DOHH2 (cell line): Measurements from ENCODE around the gene DENND1A.

Experiments used
- H3F3A ChIP-seq: fragments of 200-600 bp; sonication (generic), shearing (Covaris generic); 2 replicates; pipeline ENCODE4 v1.6.0; 2016; ENCODE audit warnings: antibody characterized with exemption, mild to moderate bottlenecking; ENCODE audit not compliant: control insufficient read depth, insufficient read depth
- H3K27ac ChIP-seq: fragments of 200-600 bp; sonication (generic); 2 replicates; pipeline ENCODE4 v1.5.1; 2014; ENCODE audit warnings: low read depth, mild to moderate bottlenecking, low read length, moderate library complexity
- H3K27me3 ChIP-seq: fragments of 200-600 bp; sonication (generic); 2 replicates; pipeline ENCODE4 v1.6.1; 2014; ENCODE audit warnings: mild to moderate bottlenecking, low read length, mixed read lengths; ENCODE audit not compliant: control insufficient read depth
- H3K36me3 ChIP-seq: fragments of 200-600 bp; sonication (generic); 2 replicates; pipeline ENCODE4 v1.6.1; 2014; ENCODE audit warnings: mild to moderate bottlenecking, low read length, moderate library complexity, mixed read lengths; ENCODE audit not compliant: control insufficient read depth
- H3K4me1 ChIP-seq: fragments of 200-600 bp; sonication (generic); 2 replicates; pipeline ENCODE4 v1.6.1; 2014; ENCODE audit warnings: mild to moderate bottlenecking, low read length, mixed read lengths; ENCODE audit not compliant: control insufficient read depth
- H3K4me2 ChIP-seq: fragments of 200-600 bp; sonication (generic); 2 replicates; pipeline ENCODE4 v1.6.0; 2014; ENCODE audit warnings: mild to moderate bottlenecking, low read length, moderate library complexity
- H3K4me3 ChIP-seq: fragments of 200-600 bp; sonication (generic); 2 replicates; pipeline ENCODE4 v1.5.1; 2014; ENCODE audit warnings: mild to moderate bottlenecking, low read length, mixed read lengths
- H3K79me2 ChIP-seq: fragments of 200-600 bp; sonication (generic); 2 replicates; pipeline ENCODE4 v1.6.1; 2014; ENCODE audit warnings: mild to moderate bottlenecking, low read length, mixed read lengths; ENCODE audit not compliant: control insufficient read depth
- H3K9me2 ChIP-seq: fragments of 200-600 bp; sonication (generic); replicated peaks from 2 replicates; pipeline ENCODE4 v1.6.1; 2014; ENCODE audit warnings: mild to moderate bottlenecking, low read length, mixed read lengths; ENCODE audit not compliant: control insufficient read depth
- H3K9me3 ChIP-seq: fragments of 200-600 bp; sonication (generic); 2 replicates; pipeline ENCODE4 v1.6.1; 2014; ENCODE audit warnings: antibody characterized with exemption, low read length, mixed read lengths; ENCODE audit not compliant: control insufficient read depth, insufficient read depth
- H4K20me1 ChIP-seq: fragments of 200-600 bp; sonication (generic); 2 replicates; pipeline ENCODE4 v1.6.0; 2014; ENCODE audit warnings: low read depth, mild to moderate bottlenecking, antibody characterized with exemption, low read length, moderate library complexity; ENCODE audit not compliant: control insufficient read depth, insufficient read depth
- CTCF ChIP-seq: fragments of 200-600 bp; sonication (generic); IDR thresholded peaks from one replicate; pipeline ENCODE4 v1.5.1; 2014; ENCODE audit warnings: antibody characterized with exemption, mild to moderate bottlenecking, low read depth, low read length; ENCODE audit not compliant: poor library complexity, severe bottlenecking
- EZH2phosphoT487 ChIP-seq: fragments of 200-600 bp; sonication (generic); IDR thresholded peaks from 2 replicates; pipeline ENCODE4 v1.6.1; 2017; ENCODE audit warnings: borderline replicate concordance, mild to moderate bottlenecking, antibody characterized with exemption, low read length, moderate library complexity, mixed read lengths

The DENND1A gene

GRCh38 chr9:123482295-123482968 is 447.5 kb downstream of the DENND1A start:
- H4K20me1 ChIP-seq: no peaks in the 10 kb centered on the region
- no peak overlapping the region for H3K27ac ChIP-seq
- no peaks in the 10 kb centered on the region for H3K79me2 ChIP-seq
- no peaks in the 10 kb centered on the region for H3K36me3 ChIP-seq
- H3K4me3 ChIP-seq: no peak overlapping the region
- no peak for TF ChIP-seq EZH2phosphoT487
- no peak for TF ChIP-seq CTCF
- no peak overlapping the region for H3K4me2 ChIP-seq
- H3K9me3 ChIP-seq: no peaks in the 10 kb centered on the region
- H3K27me3 ChIP-seq: no peaks in the 10 kb centered on the region
- H3K9me2 ChIP-seq: no peaks in the 10 kb centered on the region
- peaks cover 2% of the 10 kb centered on the region for H3F3A ChIP-seq
- no peaks in the 10 kb centered on the region for H3K4me1 ChIP-seq

- Histone ChIP-seq H3K9me2 (no peaks in the 10 kb centered on the region), H3K9me3 (no peaks in the 10 kb centered on the region), H3K27ac (no peak overlapping the region), H3K79me2 (no peaks in the 10 kb centered on the region), H3K27me3 (no peaks in the 10 kb centered on the region), H3F3A (peaks cover 2% of the 10 kb centered on the region), H4K20me1 (no peaks in the 10 kb centered on the region), H3K4me2 (no peak overlapping the region), H3K4me1 (peaks cover 7% of the 10 kb centered on the region), H3K36me3 (no peaks in the 10 kb centered on the region), H3K4me3 (no peak overlapping the region)
- no peak for TF ChIP-seq CTCF
- no peak for TF ChIP-seq EZH2phosphoT487
Observed at GRCh38 chr9:123481209-123481865, 448.6 kb downstream of the DENND1A start.

GRCh38 chr9:123480791-123481190 is 449.1 kb downstream of the DENND1A start:
- TF ChIP-seq EZH2phosphoT487: no peak
- no peak for TF ChIP-seq CTCF
- Histone ChIP-seq H3F3A (peaks cover 2% of the 10 kb centered on the region), H3K27ac (no peak overlapping the region), H3K36me3 (no peaks in the 10 kb centered on the region), H3K9me2 (no peaks in the 10 kb centered on the region), H3K79me2 (no peaks in the 10 kb centered on the region), H3K4me1 (peaks cover 12% of the 10 kb centered on the region), H4K20me1 (no peaks in the 10 kb centered on the region), H3K4me3 (no peak overlapping the region), H3K27me3 (no peaks in the 10 kb centered on the region), H3K4me2 (no peak overlapping the region), H3K9me3 (no peaks in the 10 kb centered on the region)
